IPS DF 4.7 (cell line): ENCODE data around the gene INSIG2.

Source experiments
- DNase-seq: peaks from one replicate; pipeline ENCODE4 v3.0.0-alpha.2; 2013; ENCODE audit warnings: low spot score; ENCODE audit errors: extremely low read depth

INSIG2 gene

DNA sequence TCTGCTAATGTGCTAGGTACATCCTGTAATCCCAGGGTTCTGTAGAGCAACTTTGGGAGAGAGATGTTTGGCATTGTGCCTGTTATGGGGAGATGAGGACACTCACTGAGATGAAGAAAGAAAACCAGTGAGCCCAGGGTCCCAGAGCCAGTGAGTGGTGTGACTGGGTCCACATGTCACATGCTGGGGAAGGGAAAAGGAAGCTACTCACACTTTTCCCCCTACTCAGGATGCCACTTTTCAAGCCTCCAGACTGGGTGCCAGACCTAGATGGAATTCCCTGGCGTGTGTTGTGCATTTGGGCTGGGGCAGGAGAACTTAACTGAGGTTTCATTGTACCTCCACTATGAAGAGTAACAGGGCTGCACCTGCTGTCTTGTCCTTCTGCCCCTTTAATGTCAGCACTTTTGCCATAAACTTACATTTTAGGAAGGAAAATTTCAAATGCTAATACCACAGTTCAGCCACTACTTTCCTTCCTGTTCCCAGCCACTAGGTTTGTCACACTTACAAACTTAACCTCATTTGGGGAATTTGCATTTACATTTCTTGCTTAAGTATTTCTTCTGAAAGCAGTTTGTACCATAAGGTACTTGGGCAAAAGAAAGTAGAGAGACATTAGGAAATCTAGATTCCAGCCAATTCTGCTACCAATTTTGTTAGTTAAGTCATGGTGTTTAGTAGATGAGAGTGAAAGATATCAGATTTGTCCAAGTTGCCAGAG is 10.2 kb downstream of the INSIG2 start:
- DNase-seq, result no peak

DNA sequence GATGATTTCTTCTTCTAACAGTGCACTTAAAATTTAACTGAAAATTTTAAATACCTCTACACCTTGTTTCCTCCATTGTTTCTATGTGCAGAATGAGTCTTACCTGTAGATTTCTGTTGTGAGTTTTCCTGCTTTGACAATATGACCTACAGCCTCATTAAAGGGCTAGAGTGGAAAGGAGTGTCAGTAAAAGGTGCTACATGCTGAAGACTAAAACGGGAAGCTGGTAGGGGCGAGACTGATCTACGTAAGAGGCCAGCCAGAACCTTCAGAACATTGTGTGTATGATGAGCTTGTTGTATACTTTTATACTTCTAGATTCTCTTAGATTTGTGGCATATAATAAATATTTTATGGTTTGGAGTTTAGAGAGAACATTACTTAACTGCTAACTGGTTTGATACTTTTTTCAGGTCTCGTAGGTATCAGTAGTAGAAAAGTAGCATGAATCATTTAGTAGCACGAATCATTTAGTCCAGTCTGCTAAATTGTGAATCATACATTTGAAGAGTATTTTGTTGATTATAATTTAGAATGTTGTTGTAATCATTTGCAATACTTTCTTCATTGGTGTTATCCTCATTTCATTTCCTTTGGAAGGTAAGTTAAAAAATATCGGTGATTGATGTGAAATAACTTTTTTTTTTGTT is 14.3 kb downstream of the INSIG2 start:
- DNase-seq, result no peak

DNA sequence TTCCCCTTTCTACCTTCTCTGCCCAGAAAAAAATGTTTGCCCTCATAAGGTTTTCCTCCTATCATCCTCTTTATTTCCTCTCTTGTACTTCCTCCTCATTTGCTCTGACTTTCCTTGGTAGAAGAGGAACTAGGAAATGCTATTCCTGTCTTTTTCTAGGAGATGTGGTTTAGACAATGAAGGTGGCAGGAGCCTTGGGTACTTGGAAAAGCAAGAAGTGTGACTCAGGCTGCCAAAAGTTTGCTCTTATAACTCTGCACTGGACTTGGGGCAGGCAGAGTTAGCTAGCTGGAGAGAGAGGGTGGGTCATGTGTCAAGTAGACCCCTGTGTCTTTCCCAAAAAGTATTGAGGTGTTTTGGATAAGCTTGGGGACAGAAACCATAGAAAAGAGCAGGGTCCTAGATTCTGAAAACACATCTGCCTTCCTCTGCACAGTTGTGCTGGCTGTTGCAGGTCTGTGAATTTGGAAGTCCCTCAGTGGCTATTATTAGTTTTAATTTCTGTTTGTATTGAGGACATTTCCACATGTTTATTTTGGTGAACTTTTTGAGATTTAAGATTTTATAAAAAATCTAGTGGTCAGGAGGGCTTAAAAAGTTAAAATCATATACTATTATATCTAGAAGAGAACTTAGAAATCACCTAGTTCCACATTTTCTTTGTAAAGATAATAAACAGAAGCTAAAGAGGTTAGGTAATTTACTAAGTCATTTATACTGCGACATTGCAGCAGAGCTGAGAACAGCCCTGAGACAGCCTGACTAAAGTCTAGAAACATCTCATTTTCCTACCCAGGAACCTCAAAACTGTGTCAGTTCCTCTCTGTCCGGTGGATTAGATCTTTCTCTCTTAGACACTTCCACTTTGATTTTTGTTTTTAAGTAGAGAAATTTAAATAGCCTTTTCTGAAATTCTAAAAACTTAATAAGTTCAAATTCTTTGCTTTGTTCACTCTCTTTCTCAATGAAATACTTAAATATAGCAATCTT is 16.0 kb downstream of the INSIG2 start:
- DNase-seq, result no peak

DNA sequence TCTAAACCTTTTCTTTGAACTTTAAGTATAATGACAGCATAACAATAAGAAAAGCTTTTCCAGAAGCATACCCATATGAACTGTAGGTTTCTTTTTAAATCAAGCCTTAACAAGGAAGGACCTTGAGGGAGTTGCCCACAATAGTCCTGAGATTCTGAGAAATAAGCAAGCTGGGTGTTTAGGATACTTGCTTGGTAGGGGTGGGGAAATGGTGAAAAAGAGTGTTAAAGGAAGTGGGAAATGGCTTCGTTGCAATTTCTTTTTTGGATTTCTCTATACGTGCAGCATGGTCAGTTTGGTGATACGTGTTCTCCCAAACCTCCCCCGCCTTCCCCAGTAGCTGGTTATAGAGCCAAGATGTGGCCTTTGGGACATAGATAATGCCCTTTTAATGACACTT is 17.2 kb downstream of the INSIG2 start:
- DNase-seq, result no peak

DNA sequence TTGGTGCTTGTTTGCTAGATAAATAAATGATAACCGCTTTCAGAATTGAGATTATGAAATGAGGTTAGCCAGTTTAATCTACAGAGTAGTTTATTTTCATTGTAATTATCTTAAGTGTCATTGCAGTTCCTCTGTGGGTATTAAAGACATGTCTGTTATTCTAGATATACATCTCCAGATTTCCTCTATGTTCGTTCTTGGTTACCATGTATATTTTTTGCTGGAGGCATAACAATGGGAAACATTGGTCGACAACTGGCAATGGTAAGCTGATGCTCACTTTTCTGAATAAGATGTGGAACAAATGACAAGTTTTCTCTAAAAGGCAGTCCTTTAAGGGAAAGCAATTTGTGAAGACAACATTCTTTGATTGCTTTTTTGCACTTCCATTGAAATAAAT is 18.7 kb downstream of the INSIG2 start:
- DNase-seq, result no peak

DNA sequence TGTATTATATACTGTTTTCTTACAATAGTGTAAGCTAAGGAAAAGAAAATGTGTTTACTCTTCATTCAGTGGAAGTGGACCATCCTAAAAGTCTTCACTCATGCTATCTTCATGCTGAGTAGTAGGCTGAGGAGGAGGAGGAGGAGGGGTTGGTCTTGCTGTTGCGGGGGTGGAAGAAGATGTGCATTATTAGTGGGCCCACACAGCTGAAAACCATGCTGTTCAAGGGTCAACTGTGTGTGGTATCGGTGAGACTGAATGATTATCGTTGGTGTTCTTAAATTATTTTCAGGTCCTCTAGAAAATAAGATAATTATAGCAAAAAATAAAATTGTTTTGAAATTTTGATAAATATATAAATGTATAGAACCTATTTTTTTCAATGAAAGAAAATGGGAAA is 22.0 kb downstream of the INSIG2 start:
- no peak for DNase-seq

DNA sequence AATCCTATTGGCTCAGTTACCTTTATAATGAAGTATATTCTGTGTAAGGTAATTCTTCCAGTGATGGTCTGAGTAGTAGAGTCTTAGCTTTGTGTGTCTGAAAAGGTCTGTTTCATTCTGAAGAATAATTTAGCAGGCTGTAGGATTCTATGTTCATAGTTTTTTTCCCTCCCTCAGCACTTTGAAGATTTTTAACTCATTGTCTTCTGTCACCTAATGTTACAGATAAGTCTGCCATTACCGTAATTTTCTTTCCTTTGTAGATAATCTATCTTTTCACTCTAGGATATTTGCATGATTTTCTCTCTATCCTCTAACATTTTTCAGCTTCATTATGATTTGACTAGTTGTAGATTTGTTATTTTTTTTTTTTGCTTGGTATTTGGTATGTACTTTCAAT is 22.7 kb downstream of the INSIG2 start:
- no peak for DNase-seq

DNA sequence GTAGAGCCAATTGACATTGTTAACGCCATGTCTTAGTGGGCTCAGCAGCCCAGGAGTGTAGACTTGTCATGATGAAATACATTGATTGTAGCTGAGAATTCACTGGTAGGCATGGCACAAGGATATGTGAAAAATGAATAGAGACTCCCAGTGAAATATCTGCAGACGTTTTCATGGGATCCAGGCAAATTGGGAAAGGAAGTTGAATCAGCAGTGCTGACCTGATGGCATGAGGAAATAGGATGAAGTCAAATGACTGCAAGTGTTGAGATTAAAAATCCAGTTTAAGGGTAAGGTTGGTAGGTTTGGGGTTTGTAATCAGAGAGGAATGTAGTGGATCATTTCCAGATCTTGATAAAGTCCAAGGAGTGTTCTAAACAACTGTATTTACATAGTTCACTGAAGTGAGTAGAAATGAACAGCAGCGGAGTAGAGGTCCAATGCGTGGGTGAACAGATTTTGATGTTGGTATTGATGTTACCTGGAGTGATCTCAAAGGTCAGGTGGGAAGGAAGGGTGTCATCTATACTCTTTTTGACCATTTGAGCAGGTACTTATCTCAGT is 24.6 kb downstream of the INSIG2 start:
- no peak for DNase-seq

DNA sequence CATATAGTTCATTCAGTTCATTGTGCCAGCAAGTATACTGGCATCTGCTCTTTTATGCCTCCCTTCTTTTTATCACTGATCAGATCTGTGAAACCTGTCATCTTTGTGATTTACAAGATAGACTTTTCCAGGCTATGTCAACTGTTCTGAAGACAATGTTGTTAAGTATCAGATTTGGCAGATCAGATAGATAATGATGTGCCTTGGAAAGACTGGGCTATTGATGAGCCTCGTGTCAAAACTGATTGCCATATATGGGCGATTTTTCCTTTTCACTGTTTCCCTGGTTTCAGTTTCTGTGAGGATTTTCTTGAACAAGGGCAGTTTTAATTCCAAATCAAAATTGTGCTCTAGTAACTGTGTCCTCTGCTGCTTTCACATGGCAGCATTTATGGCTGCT is 26.6 kb downstream of the INSIG2 start:
- no peak for DNase-seq

DNA sequence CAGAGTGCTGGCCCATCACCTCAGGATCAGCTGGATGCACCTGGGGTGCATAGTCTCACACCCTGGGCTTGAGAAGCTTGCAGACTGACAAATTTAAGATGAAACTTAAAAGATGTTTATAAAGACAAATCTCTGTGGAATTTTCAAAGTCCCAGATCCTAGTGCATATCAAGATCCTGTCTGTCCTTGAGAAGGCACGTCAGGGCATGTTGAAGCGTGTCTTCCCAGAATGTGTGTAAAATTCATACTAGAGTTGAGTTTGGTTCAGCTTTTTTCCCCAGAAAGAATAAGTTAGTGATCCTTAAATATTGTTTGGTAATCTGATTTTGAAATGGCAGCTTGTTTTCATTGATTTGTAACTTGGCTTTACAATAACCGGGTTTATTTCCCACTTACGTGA is 27.5 kb downstream of the INSIG2 start:
- DNase-seq, result no peak

DNA sequence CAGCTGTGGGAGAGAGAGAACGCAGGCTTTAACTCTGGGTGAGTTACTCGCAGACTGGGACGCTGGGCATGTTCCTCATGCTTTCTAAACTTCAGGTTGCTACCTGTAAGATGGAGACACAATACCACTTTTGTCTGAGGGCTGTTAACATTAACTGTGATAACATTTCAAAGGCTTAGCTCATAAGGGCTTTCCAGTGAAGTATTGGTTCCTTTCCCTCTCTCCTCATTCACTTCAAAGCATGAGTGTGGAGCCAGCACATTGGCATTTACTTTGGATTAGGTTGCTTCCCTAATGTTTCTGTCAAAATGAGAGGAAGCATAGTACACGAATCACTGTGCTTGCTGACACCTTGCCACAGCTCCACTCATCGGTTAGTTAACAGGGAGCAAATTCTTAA is 30.2 kb downstream of the INSIG2 start:
- no peak for DNase-seq

DNA sequence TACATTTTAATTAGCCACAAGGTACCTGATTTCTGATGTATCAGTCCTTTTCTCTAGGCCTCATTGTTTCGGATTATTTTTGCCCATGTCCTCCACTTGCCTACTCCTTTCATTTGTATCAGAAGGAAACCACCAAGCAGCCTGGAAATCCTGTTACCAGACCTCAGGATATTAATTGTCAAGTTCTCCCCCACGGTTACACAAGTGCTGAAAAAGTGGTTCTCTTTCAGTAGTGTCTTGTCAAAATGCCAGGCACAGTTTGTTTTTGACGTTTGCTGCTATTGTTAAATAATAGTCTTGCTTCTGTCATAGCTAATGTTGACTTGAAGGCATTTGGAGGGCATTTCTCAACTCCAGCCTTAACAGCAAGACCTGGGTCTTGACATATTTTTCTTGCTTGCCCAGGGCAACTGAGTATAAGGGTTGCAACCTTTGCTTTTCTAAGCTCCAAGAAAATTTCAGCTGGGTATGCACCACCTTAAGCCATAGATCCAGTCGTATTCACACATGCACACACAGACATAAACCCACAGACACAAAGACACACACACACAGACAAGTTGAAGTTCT is 31.0 kb downstream of the INSIG2 start:
- no peak for DNase-seq

DNA sequence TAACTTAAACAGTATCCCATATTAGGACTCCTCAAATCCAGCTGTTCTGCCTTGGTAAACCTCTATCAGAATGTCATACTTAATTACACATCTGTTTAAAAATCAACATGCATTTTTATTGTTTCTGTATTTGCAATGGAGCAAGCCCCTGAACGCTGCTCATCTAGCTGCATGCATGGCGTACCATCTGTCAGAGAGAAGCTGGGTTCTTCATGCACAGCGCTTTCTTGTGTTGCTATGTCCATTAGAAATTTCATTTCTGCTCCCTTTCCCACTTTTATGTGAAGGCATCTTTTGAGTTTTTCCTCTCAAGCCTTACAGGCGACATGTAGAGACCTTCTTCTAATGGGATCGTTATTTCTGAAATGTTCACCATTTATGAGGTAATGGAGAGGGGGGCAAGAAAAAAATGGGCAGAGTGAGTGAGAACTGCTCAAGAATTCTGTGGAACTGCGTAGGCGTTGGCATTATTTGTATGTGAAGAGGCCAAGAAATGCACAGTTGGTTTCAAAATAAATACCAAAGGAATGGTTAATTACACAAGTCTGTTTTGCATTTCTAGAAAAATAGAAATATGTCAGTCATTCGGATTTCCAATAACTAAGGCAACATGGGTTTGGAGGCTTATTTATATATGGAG is 31.6 kb downstream of the INSIG2 start:
- DNase-seq, result no peak

DNA sequence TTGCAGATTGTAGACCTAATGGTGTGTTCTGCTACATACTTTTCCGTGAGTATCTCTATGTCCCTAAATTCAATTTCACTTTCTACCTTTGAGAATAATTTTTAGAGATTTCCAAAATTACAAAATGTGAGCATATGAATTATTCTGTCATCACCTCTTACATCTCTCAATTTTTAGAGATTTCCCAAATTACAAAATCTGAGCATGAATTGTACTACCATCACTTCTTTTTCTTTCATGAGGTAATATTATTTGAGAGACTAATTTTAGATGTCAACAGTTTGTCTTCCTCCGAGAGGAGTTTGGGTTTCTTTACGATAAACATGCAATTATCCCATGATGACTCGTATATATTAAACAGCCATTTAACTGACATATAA is 32.1 kb downstream of the INSIG2 start:
- no peak for DNase-seq

DNA sequence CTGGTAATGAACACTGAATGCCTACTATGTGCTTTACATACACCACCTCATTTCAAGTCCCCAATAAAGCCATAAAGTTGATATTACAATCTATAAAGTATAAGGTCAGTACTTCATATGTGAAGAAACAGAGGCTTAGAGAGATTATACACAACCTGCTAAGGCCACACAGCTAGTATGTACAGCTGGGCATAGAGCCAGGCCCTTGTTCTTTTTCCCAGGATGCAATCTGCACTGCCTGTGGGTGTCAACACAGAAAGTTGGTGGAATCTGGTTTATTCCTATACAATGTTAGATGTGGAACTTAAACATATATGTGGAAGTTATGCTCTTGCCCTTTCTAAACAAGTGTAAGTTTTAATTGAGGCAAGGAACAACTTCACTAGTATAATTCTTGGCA is 32.8 kb downstream of the INSIG2 start:
- no peak for DNase-seq

DNA sequence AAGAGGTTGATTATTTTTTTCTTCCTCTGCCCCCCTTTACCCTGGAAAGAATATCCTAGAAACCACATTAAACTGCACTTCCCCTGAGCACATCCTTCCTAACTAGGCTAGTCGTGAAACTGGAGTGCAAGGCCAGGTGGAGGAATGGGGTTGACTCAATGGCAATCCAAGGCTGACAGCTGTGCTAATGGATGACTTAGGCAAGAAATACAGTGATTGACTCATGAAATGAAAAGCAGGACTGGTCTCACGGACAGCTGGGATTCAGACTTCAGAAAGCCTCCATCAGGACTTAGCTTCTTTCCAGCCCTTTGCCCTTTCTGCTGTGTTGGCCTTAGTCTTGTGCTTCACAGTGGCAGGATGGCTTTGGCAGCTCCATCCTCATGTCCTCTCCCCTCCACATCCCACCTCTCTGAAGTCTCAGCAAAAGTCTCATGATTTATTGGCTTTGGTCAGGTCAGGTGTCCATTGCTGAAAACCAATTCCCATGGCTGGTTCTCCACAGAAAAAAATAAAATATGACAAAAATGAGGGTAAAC is 33.8 kb downstream of the INSIG2 start:
- no peak for DNase-seq

DNA sequence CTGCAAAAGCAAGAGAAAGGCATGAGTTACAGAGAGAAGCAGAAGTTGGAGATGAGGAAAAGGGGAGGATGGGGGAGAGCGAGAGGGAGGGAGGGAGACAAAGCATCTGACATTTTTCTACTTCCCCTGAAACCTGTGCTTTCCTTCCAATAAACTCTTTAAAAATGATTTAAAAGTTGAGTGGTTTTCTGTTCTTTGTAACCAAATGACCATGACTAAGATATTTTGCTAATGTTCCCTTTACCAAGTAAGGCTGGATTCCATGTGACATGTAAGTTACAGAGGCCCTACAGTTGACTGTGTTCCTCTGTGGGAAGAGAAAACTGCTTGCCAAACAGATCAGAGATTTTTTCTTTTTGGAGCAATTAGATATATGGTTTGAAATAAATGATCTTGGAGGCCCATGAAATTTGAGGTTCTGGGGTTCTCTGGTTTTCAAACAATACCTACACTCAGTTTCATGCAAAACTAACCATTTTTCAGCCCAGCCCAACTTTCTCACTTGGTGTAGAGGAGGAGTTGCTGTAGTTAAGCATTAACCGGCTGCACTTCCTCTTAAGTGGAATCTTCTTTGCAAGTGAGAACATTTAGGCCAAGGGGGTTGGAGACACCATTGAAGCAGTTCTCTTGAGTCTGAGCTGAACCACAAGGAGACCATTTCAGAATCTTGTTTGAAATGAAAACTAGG is 34.5 kb downstream of the INSIG2 start:
- no peak for DNase-seq

DNA sequence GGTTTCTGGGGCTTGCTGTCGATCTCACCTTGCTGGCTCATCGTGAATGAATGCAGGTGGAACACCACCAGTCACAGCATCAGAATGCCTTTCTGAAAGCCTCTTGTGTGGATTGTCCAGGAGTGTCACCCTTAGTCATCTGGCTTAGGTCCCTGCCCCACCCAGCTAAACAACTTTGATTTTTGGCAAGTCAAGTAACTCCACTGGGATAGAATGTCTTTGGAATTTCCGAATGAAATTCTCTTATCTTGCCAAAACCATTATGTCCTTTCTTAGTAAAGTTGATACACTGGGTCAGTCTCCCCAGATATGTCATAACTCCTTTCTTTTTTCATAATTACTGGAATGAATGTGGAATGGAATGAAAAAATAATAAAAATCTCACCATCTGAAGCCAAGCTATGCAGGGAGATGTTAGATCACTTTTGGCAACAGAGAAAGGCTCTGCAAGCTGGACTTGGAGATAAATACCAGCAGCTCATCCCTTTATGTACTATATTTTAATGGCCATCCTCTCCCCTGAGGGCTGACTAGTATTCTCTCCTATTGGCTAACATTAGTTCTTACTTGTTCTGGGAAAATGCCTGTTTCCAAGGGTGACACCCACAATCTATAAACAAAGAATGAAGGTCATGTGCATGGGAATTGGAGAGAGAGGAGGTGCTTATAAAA is 35.4 kb downstream of the INSIG2 start:
- no peak for DNase-seq

DNA sequence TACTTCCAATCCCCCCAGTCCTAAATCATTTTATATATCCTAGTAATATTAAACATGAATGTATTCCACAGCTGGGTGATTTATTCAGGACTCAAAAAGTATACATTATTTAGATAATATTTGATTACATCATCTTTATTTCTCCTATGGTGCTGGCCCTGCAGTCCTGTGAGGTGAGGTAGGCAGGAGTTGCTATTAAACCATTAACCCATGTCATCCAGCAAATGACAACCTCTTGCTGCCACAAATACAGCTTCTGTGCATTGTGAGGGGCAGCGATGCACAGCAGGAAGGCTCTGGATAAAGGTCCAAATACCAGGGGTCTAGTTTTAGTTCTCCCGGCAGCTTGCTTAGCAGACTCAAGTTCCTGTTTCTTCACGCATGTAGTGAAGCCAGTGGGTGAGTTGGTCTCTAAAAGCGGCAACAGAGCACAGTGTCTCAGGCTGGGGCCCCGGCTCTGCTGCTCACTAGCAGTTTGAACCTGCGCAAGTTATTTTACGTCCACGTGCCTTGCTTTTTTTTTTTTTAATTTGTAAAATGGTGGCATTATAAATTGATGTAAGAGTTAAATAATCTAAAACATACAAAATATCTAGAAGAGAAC is 36.1 kb downstream of the INSIG2 start:
- no peak for DNase-seq
